Prostate gland (tissue), 2 donors: Measurements from ENCODE around the gene MPPED2. TPM values are rescaled to one million over a fixed set of nuclear protein-coding genes. Genes with fewer than 3 reads are reported as not detected.

Source experiments
- DNase-seq: peaks from one replicate; pipeline ENCODE4 v3.0.0-alpha.2; 2019; ENCODE audit warnings: low spot score
- H3K27ac ChIP-seq, 2 donors: fragments of 200-600 bp; sonication (generic); 2 replicates each; pipeline ENCODE4 v1.5.1; 2017 to 2019
- H3K27me3 ChIP-seq: fragments of 200-600 bp; sonication (generic); replicated peaks from 2 replicates; pipeline ENCODE4 v1.5.1; 2019; ENCODE audit not compliant: insufficient read depth
- H3K36me3 ChIP-seq, 2 donors: fragments of 200-600 bp; sonication (generic); 1 replicate in 1 of 2; 2 replicates in 1 of 2; pipeline versions ENCODE4 v1.5.1 to v1.8.1; 2017 to 2019
- H3K4me1 ChIP-seq: fragments of 200-600 bp; sonication (generic); replicated peaks from 2 replicates; pipeline ENCODE4 v1.5.1; 2019
- H3K4me3 ChIP-seq, 2 donors: fragments of 200-600 bp; sonication (generic); 2 replicates each; pipeline ENCODE4 v1.5.1; 2017 to 2019
- H3K9me3 ChIP-seq: fragments of 200-600 bp; sonication (generic); 2 replicates; pipeline ENCODE4 v1.5.1; 2017
- CTCF ChIP-seq, 4 experiments: fragments of 200-600 bp in 2 of 4; fragments of 450-650 bp in 2 of 4; sonication (generic) in 2 of 4; IDR thresholded peaks; 1 replicate in 3 of 4; 2 replicates in 1 of 4; pipeline ENCODE4 v1.5.1; 2016 to 2019; ENCODE audit warnings: antibody characterized with exemption in 4 of 4, mild to moderate bottlenecking in 2 of 4, moderate library complexity in 2 of 4
- POLR2A ChIP-seq: fragments of 450-650 bp; IDR thresholded peaks from one replicate; pipeline ENCODE4 v1.6.1; 2016; ENCODE audit warnings: antibody characterized with exemption, mild to moderate bottlenecking
- POLR2AphosphoS5 ChIP-seq: sonication (generic); formaldehyde crosslinking; IDR thresholded peaks from one replicate; pipeline ENCODE4 v1.6.1; 2017; ENCODE audit warnings: antibody characterized with exemption
- WGBS: methylation state at CpG from one replicate; pipeline ENCODE4 v1.1.5; 2018; 5-methylcytosine and 5-hydroxymethylcytosine counted together
- intact Hi-C: fragments of 100-400 bp; cut with DNase I; formaldehyde crosslinking; loops from one replicate; pipeline ENCODE4 v1.14.2; 2022
- total RNA-seq, 2 donors: library from RNA; depleted of rRNA; stranded (reverse); fragments of >200 nt; gene quantifications; one replicate each; pipeline ENCODE4 v1.1.0, GENCODE V29; 2016

MPPED2 gene
- total RNA-seq, 2 donors from 2014 or later, result 28.4 to 34.9 TPM

- 91% methylated on average over 1 of the region's 1 CpG for WGBS
- H3K4me3 ChIP-seq, result no peak overlapping the region
- no peaks in the 10 kb centered on the region for H3K9me3 ChIP-seq
- no peak overlapping the region for H3K27ac ChIP-seq
- no peaks in the 10 kb centered on the region for H3K4me1 ChIP-seq
- intact Hi-C loops, result no loop called here
- DNase-seq, result no peak
- no peaks in the 10 kb centered on the region for H3K27me3 ChIP-seq
- H3K36me3 ChIP-seq, result no peaks in the 10 kb centered on the region
- TF ChIP-seq POLR2A, result no peak
- TF ChIP-seq CTCF (IDR thresholded peaks at IDR 0.05), result no peak
- no peak for TF ChIP-seq POLR2AphosphoS5
Measured at GRCh38 chr11:30540781-30541180, 45.4 kb downstream of the MPPED2 start.

GRCh38 chr11:30538251-30538650 is 47.9 kb downstream of the MPPED2 start:
- H3K4me1 ChIP-seq, result no peaks in the 10 kb centered on the region
- DNase-seq, result no peak
- H3K27me3 ChIP-seq, result no peaks in the 10 kb centered on the region
- no peaks in the 10 kb centered on the region for H3K9me3 ChIP-seq
- intact Hi-C loops, result no loop called here
- TF ChIP-seq POLR2AphosphoS5, result no peak
- no peak for TF ChIP-seq CTCF (IDR thresholded peaks at IDR 0.05)
- no peak for TF ChIP-seq POLR2A
- H3K36me3 ChIP-seq, result no peaks in the 10 kb centered on the region
- no peak overlapping the region for H3K27ac ChIP-seq
- no peak overlapping the region for H3K4me3 ChIP-seq

- Histone ChIP-seq H3K27me3 (no peaks in the 10 kb centered on the region), H3K27ac (no peak overlapping the region), H3K36me3 (no peaks in the 10 kb centered on the region), H3K4me1 (no peaks in the 10 kb centered on the region), H3K4me3 (no peak overlapping the region), H3K9me3 (no peaks in the 10 kb centered on the region)
- no peak for DNase-seq
- intact Hi-C loops, result no loop called here
- TF ChIP-seq POLR2A, result no peak
- no peak for TF ChIP-seq POLR2AphosphoS5
- no peak for TF ChIP-seq CTCF (IDR thresholded peaks at IDR 0.05)
- 89% methylated on average over 13 of the region's 13 CpGs for WGBS
Measured at GRCh38 chr11:30535818-30536217, 50.3 kb downstream of the MPPED2 start.

- Histone ChIP-seq H3K27ac (peak overlapping the region; percentile 9 to 47), H3K4me3 (no peak overlapping the region), H3K36me3 (no peaks in the 10 kb centered on the region), H3K27me3 (no peaks in the 10 kb centered on the region), H3K4me1 (no peaks in the 10 kb centered on the region), H3K9me3 (no peaks in the 10 kb centered on the region)
- no peak for DNase-seq
- TF ChIP-seq CTCF (IDR thresholded peaks at IDR 0.05) (no peak), POLR2AphosphoS5 (no peak), POLR2A (no peak)
- intact Hi-C loops, result no loop called here
- WGBS, result 62% methylated on average over 2 of the region's 2 CpGs
Measured at GRCh38 chr11:30533445-30533947, 52.7 kb downstream of the MPPED2 start.

GRCh38 chr11:30527566-30527965 is 58.6 kb downstream of the MPPED2 start:
- Histone ChIP-seq H3K4me1 (peaks cover 4% of the 10 kb centered on the region), H3K36me3 (no peaks in the 10 kb centered on the region), H3K4me3 (no peak overlapping the region), H3K27me3 (no peaks in the 10 kb centered on the region), H3K27ac (no peak overlapping the region), H3K9me3 (no peaks in the 10 kb centered on the region)
- DNase-seq, result no peak
- 76% methylated on average over 3 of the region's 3 CpGs for WGBS
- intact Hi-C loops, result no loop called here
- no peak for TF ChIP-seq POLR2A
- TF ChIP-seq POLR2AphosphoS5, result no peak
- TF ChIP-seq CTCF (IDR thresholded peaks at IDR 0.05), result no peak
